ENCODE data around the gene HOXC12. TPM values are rescaled to one million over a fixed set of nuclear protein-coding genes. Genes with fewer than 3 reads are reported as not detected.

The HOXC12 gene
- total RNA-seq, 1 donor from 2014 or later: not detected

- Histone ChIP-seq H2AFZ (ENCODE audit: low read depth, low read length) (no peak overlapping the region), H4K20me1 (ENCODE audit: insufficient read depth, low read length) (no peaks in the 10 kb centered on the region), H3K9ac (ENCODE audit: low read length) (no peak overlapping the region), H3K27ac (ENCODE audit: low read depth, low read length) (no peak overlapping the region), H3K4me2 (ENCODE audit: low read length) (no peak overlapping the region), H3K79me2 (ENCODE audit: insufficient read depth, low read length) (no peaks in the 10 kb centered on the region), H3K36me3 (ENCODE audit: insufficient read depth, low read length) (no peaks in the 10 kb centered on the region), H3K9me3 (ENCODE audit: insufficient read depth, low read depth, low read length) (no peaks in the 10 kb centered on the region), H3K27me3 (ENCODE audit: insufficient read depth, low read length) (peaks cover 93% of the 10 kb centered on the region), H3K4me1 (ENCODE audit: insufficient read depth, low read length) (no peaks in the 10 kb centered on the region), H3K4me3 (ENCODE audit: insufficient read depth, low read depth, low read length) (no peak overlapping the region)
- H3K4me1 Mint-ChIP-seq (ENCODE audit: low read depth, unreplicated experiment): no peaks in the 10 kb centered on the region
- FAIRE-seq: no peak
- DNase-seq (ENCODE audit: low read depth): no peak
- peak; percentile 82 for TF ChIP-seq EZH2 (IDR thresholded peaks at IDR 0.05; ENCODE audit: insufficient read depth, low read length)
- TF ChIP-seq CTCF (IDR thresholded peaks at IDR 0.05; ENCODE audit: insufficient read depth, low read depth, low read length): no peak
- H3K9me3 Mint-ChIP-seq (ENCODE audit: unreplicated experiment): peaks cover 29% of the 10 kb centered on the region
- H3K27me3 Mint-ChIP-seq (ENCODE audit: low read depth, unreplicated experiment): peaks cover 85% of the 10 kb centered on the region
- H3K4me3 Mint-ChIP-seq (ENCODE audit: unreplicated experiment): no peak overlapping the region
- H3K27ac Mint-ChIP-seq (ENCODE audit: unreplicated experiment): no peak overlapping the region
- no peaks in the 10 kb centered on the region for H3K36me3 Mint-ChIP-seq (ENCODE audit: low read depth, unreplicated experiment)
Measured at GRCh38 chr12:53985994-53986685, 31.4 kb downstream of the HOXC12 start.

GRCh38 chr12:53986686-53987483 lies 32.2 kb downstream of the HOXC12 start:
- Histone ChIP-seq H3K4me1 (ENCODE audit: insufficient read depth, low read length) (no peaks in the 10 kb centered on the region), H3K9me3 (ENCODE audit: insufficient read depth, low read depth, low read length) (no peaks in the 10 kb centered on the region), H4K20me1 (ENCODE audit: insufficient read depth, low read length) (no peaks in the 10 kb centered on the region), H3K27ac (ENCODE audit: low read depth, low read length) (no peak overlapping the region), H3K27me3 (ENCODE audit: insufficient read depth, low read length) (peaks cover 93% of the 10 kb centered on the region), H3K79me2 (ENCODE audit: insufficient read depth, low read length) (no peaks in the 10 kb centered on the region), H3K4me2 (ENCODE audit: low read length) (no peak overlapping the region), H3K36me3 (ENCODE audit: insufficient read depth, low read length) (no peaks in the 10 kb centered on the region), H3K4me3 (ENCODE audit: insufficient read depth, low read depth, low read length) (no peak overlapping the region), H3K9ac (ENCODE audit: low read length) (no peak overlapping the region), H2AFZ (ENCODE audit: low read depth, low read length) (no peak overlapping the region)
- Mint-ChIP-seq H3K27ac (ENCODE audit: unreplicated experiment) (no peak overlapping the region), H3K4me3 (ENCODE audit: unreplicated experiment) (no peak overlapping the region), H3K27me3 (ENCODE audit: low read depth, unreplicated experiment) (peaks cover 85% of the 10 kb centered on the region), H3K36me3 (ENCODE audit: low read depth, unreplicated experiment) (no peaks in the 10 kb centered on the region), H3K4me1 (ENCODE audit: low read depth, unreplicated experiment) (no peaks in the 10 kb centered on the region), H3K9me3 (ENCODE audit: unreplicated experiment) (peaks cover 29% of the 10 kb centered on the region)
- no peak for DNase-seq (ENCODE audit: low read depth)
- TF ChIP-seq EZH2 (IDR thresholded peaks at IDR 0.05; ENCODE audit: insufficient read depth, low read length): no peak
- no peak for TF ChIP-seq CTCF (IDR thresholded peaks at IDR 0.05; ENCODE audit: insufficient read depth, low read depth, low read length)
- no peak for FAIRE-seq

Measured in astrocyte (in vitro differentiated cells and primary cell).